A673 (cell line): Measurements from ENCODE around the gene MBD5. TPM values are rescaled to one million over a fixed set of nuclear protein-coding genes. Genes with fewer than 3 reads are reported as not detected.
A peak's percentile ranks its signal among the peaks of the same experiment; 100 is the strongest.

Experiments
- Bru-seq: library from RNA; stranded (reverse); fragments of 400-500 nt; gene quantifications from one replicate; lab custom pipeline; 2021; lab: Mats Ljungman, UMichigan
- BruChase-seq, 2 experiments: library from RNA; stranded (reverse); fragments of 400-500 nt; gene quantifications; one replicate each; lab custom pipeline; 2021; lab: Mats Ljungman, UMichigan
- BruUV-seq: library from RNA; stranded (reverse); fragments of 400-500 nt; replicated peaks from 2 replicates; lab custom pipeline; 2021; lab: Mats Ljungman, UMichigan
- CTCF ChIA-PET: fragments of 300-600 bp; sonication (Branson Sonifier 250); formaldehyde crosslinking; loops from one replicate; lab custom pipeline; 2022; ENCODE audit warnings: antibody characterized with exemption; lab: Charles Lee
- POLR2A ChIA-PET: fragments of 300-600 bp; sonication (Branson Sonifier 250); formaldehyde crosslinking; loops from one replicate; lab custom pipeline; 2022; ENCODE audit warnings: antibody characterized with exemption; ENCODE audit not compliant: low non-redundant PET; lab: Charles Lee
- DNase-seq: peaks from one replicate; pipeline ENCODE4 v3.0.0-alpha.2; 2015; ENCODE audit warnings: low spot score
- H3K27ac ChIP-seq: fragments of 200-600 bp; sonication (generic); 2 replicates; pipeline ENCODE4 v1.5.1; 2016; ENCODE audit warnings: mixed run types, low read depth, mild to moderate bottlenecking, mixed read lengths, antibody characterized with exemption, low read length; ENCODE audit not compliant: poor library complexity, severe bottlenecking
- H3K27me3 ChIP-seq: fragments of 200-600 bp; sonication (generic); replicated peaks from 2 replicates; pipeline ENCODE4 v1.6.1; 2017; ENCODE audit warnings: mixed run types, low read depth, mild to moderate bottlenecking, mixed read lengths, antibody characterized with exemption, low read length; ENCODE audit not compliant: insufficient read depth, poor library complexity
- H3K36me3 ChIP-seq: fragments of 200-600 bp; sonication (generic); 2 replicates; pipeline ENCODE4 v1.6.1; 2016; ENCODE audit warnings: mixed run types, mild to moderate bottlenecking, mixed read lengths, antibody characterized with exemption, low read length; ENCODE audit not compliant: insufficient read depth, poor library complexity, severe bottlenecking
- H3K4me1 ChIP-seq: fragments of 200-600 bp; sonication (generic); 2 replicates; pipeline ENCODE4 v1.6.1; 2017; ENCODE audit warnings: mixed run types, mild to moderate bottlenecking, mixed read lengths, antibody characterized with exemption, low read length; ENCODE audit not compliant: insufficient read depth, poor library complexity, severe bottlenecking
- H3K4me3 ChIP-seq: fragments of 200-600 bp; sonication (generic); 2 replicates; pipeline ENCODE4 v1.5.1; 2016; ENCODE audit warnings: low read depth, mixed run types, mild to moderate bottlenecking, mixed read lengths, low read length; ENCODE audit not compliant: poor library complexity, severe bottlenecking
- H3K9me3 ChIP-seq: fragments of 200-600 bp; sonication (generic); 2 replicates; pipeline ENCODE4 v1.6.1; 2016; ENCODE audit warnings: mixed run types, low read depth, mild to moderate bottlenecking, mixed read lengths, antibody characterized with exemption, low read length; ENCODE audit not compliant: poor library complexity, severe bottlenecking
- CTCF ChIP-seq: fragments of 300-800, 200-600 bp; sonication (generic); conservative IDR thresholded peaks from 2 replicates; pipeline ENCODE4 v1.5.1; 2017; ENCODE audit warnings: low read depth, mild to moderate bottlenecking, antibody characterized with exemption, low read length, moderate library complexity, mixed read lengths
- EZH2 ChIP-seq: fragments of 200-600 bp; sonication (generic); IDR thresholded peaks from 2 replicates; pipeline ENCODE4 v1.6.1; 2017; ENCODE audit warnings: borderline replicate concordance, low read depth, mild to moderate bottlenecking, mixed read lengths, antibody characterized with exemption, low read length; ENCODE audit not compliant: poor library complexity, severe bottlenecking
- intact Hi-C: fragments of 100-400 bp; cut with micrococcal nuclease; formaldehyde crosslinking; loops from one replicate; pipeline ENCODE4 v1.10.0; 2022; ENCODE audit not compliant: unreplicated experiment
- long read RNA-seq: library from polyadenylated mRNA; stranded (forward); transcript quantifications from one replicate; pipeline ENCODE4 v2.0.0, GENCODE V29; 2022
- total RNA-seq: library from RNA; stranded (reverse); gene quantifications from 2 replicates; pipeline ENCODE4 v1.2.3, GENCODE V29; 2021

MBD5 gene
- total RNA-seq (32.4 and 36.1 TPM in 2 replicates), Bru-seq, nascent RNA (percentile 70 among the genes with signal in this experiment), BruChase-seq, experiment 1, labeled RNA remaining after a 2-hour chase (percentile 74 among the genes with signal in this experiment), BruChase-seq, experiment 2, labeled RNA remaining after a 6-hour chase (percentile 70 among the genes with signal in this experiment)
- long read RNA-seq, full-length matches to known transcripts: 4 of 11 reads
- long read RNA-seq, partial matches to known transcripts: 6 of 11 reads
- long read RNA-seq, other reads (novel, unspliced or antisense): 1 of 11 reads

GRCh38 chr2:148021059-148021861 lies at the start of gene MBD5:
Gene MBD5, plus strand, starts transcription at chr2:148021091.
- ChIA-PET CTCF (no interaction called here), POLR2A (interaction anchor here (0.5 to 0.6 kb wide), 3 partner anchors 9 to 719 kb away, joined by 3 to 5 read pairs (median 4); no protein-coding TSS in a partner anchor)
- Histone ChIP-seq H3K27ac (peak within 1 kb of the TSS; percentile 87), H3K4me1 (peaks cover 13% of the 10 kb centered on the region), H3K4me3 (peak within 1 kb of the TSS; percentile 70), H3K9me3 (no peaks in the 10 kb centered on the region), H3K36me3 (no peaks in the 10 kb centered on the region), H3K27me3 (no peaks in the 10 kb centered on the region)
- no peak for TF ChIP-seq CTCF
- no peak for TF ChIP-seq EZH2
- no TSS peak for BruUV-seq
- intact Hi-C loops: loop anchor here (2.0 kb wide), 1 partner anchor 76 kb away; no protein-coding TSS in a partner anchor
- DNase-seq: peak; percentile 65

GRCh38 chr2:147976102-147976501 lies 44.8 kb upstream of the MBD5 start:
- Histone ChIP-seq H3K4me3 (no peak overlapping the region), H3K9me3 (no peaks in the 10 kb centered on the region), H3K36me3 (no peaks in the 10 kb centered on the region), H3K27ac (no peak overlapping the region), H3K27me3 (no peaks in the 10 kb centered on the region), H3K4me1 (peaks cover 23% of the 10 kb centered on the region)
- TF ChIP-seq EZH2 (no peak), CTCF (no peak)
- ChIA-PET CTCF (no interaction called here), POLR2A (no interaction called here)
- no TSS peak for BruUV-seq
- intact Hi-C loops: no loop called here
- DNase-seq: no peak

GRCh38 chr2:147977679-147978078 lies 43.2 kb upstream of the MBD5 start:
- DNase-seq: no peak
- TF ChIP-seq CTCF (no peak), EZH2 (no peak)
- H3K27me3 ChIP-seq: no peaks in the 10 kb centered on the region
- no peaks in the 10 kb centered on the region for H3K36me3 ChIP-seq
- H3K4me3 ChIP-seq: no peak overlapping the region
- H3K27ac ChIP-seq: no peak overlapping the region
- intact Hi-C loops: no loop called here
- H3K9me3 ChIP-seq: no peaks in the 10 kb centered on the region
- CTCF ChIA-PET: no interaction called here
- BruUV-seq: no TSS peak
- POLR2A ChIA-PET: no interaction called here
- peaks cover 32% of the 10 kb centered on the region for H3K4me1 ChIP-seq
